Inflammatory macrophage treated with lipopolysaccharide for 1 hour (primary cell): ENCODE measurements around the gene CMTM4.
A peak's percentile ranks its signal among the peaks of the same experiment; 100 is the strongest.
"Not testable (repeated sequence)": the region's sequence is repeated elsewhere in the genome, so short reads cannot be mapped to it uniquely, and the experiment has no call there.

ENCODE experiments used
- DNase-seq, 2 donors: peaks; one replicate each; pipeline ENCODE4 v3.0.0-alpha.2; 2020 to 2022

Gene CMTM4

GRCh38 chr16:66668777-66669444 is 27.6 kb downstream of the CMTM4 start:
- no peak for DNase-seq

DNA sequence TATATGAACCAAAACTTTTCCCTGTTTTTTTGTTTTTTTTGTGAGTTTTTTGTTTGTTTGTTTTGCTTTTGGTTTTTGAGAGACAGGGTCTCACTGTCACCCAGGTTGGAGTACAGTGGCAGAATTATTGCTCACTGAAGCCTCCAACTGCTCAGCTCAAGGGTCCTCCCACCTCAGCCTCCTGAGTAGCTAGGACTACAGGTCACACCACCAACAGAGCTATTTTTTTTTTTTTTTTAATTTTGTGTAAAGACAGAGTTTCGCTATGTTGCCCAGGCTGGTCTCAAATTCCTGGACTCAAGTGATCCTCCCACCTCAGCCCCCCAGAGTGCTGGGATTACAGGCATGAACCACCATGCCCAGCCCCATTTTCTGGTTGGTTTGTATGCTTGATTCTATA is 28.6 kb downstream of the CMTM4 start:
- DNase-seq, result no peak

DNA sequence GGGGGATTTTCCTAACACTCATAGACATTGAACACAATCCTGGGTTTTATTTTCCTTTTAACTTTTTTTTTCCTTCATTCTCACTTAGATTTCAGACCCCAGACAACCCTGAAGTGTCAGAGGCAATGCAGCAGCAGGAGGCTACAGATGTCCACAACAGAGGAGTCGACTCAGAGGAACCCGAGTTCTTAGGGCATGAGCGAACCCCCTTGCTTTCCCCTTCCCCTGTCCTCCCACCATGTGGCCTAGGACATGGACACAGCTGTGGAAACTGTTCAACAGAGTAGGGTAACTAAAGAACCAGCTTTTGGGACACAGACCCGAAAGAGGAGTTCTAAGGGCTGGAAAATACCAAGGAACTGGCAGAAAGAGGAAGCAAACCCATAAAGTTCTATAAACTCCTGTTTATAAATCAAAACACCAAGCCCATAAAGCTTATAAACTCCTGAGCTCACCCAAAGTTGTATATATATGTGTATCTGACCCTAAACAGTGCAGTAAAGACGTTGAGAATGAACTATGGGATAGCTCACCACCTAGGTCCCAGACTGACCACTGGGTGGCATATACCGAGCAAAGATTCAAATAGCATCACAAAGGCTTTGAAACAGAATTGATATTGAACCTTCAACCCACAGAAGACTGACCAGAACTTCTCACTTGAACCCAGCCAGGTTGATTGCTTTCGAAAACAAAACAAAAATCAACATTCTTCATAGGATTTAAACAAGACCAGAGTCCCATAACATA is 33.9 kb downstream of the CMTM4 start:
- peak in 1 of 2 donors; percentile 23 for DNase-seq

GRCh38 chr16:66661671-66662346 is 34.7 kb downstream of the CMTM4 start:
- not testable (repeated sequence) for DNase-seq

DNA sequence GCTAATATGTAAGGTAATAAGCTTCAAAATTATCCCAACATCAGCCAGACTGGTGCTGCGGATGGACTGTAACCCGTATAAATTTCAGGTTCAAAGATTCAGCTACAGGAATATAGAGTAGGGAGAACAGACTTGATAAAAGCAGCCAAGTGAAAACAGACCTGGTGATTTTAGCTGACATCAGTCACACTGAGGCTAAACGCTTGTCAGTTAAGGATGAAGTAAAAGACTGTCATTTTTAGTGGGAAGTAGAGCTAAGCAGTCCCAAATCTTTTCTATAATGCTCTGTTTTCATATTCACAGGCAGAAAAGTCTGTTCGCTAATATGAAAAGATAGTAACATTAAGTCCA is 35.4 kb downstream of the CMTM4 start:
- DNase-seq, result no peak

GRCh38 chr16:66660422-66661209 is 35.9 kb downstream of the CMTM4 start:
- DNase-seq, result peak; percentile 25 to 39

- no peak for DNase-seq
Observed at GRCh38 chr16:66658860-66659190, 37.7 kb downstream of the CMTM4 start.

DNA sequence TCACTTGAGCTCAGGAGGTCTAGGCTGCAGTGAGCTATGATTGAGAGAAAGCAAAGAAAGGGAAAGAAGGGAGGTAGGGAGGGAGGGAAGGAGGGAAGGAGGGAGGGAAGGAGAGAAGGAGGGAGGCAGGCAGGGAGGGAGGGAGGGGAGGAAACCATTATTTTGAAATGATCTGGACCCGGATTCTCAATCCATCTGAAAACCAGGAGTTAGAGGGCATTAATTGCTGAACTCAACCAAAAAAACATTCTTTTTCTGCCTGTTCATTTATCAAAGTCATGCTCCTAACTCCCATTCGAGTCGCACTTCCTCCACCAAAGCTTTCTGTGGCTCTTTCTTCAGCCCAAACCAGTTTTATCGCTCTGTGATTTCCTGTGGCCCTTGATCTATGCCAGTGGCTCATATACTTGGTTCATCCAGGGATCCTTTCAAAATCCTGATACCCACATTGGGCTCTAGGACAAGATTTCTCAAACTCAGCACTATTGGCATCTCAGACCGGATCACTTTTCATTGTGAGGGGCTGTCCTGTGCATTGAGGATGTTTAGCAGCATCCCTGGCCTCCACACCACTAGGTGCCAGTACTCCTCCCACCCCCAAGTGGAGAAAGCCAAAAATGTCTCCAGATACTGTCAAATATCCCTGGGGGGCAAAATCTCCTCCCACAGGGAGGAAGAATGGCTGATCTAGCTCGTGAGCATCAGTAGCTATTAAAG is 38.2 kb downstream of the CMTM4 start:
- no peak for DNase-seq

GRCh38 chr16:66656547-66656946 is 40.0 kb downstream of the CMTM4 start:
- DNase-seq, result no peak

DNA sequence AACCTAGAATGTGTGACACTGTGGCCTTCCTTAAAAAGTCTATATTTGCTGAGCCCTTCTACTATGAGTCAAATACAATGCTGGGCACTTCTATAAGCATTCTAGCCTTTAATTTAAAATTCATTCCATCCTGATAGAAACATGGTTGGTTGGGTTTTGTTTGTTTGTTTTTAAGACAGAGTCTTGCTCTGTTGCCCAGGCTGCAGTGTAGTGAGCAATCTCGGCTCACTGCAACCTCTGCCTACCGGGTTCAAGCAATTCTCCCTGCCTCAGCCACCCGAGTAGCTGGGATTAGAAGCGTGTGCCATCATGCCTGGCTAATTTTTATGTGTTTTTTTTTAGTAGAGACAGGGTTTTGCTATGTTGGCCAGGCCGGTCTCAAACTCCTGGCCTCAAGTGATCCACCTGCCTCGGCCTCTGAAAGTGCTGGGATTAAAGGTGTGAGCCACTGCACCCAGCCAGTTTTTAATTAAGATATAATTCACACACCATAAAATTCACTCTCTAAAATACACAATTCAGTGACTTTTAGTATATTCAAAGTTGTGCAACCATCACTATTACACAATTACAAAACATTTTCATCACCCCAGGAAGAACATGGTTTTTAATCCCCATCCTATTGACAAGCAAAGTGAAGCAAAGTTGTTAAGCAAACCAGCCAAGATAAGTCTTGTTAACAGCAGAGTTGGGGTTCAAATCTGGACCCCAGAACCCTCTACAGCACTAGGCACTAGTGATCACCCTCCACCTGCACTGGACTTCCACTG is 42.8 kb downstream of the CMTM4 start:
- peak; percentile 28 to 83 for DNase-seq

DNA sequence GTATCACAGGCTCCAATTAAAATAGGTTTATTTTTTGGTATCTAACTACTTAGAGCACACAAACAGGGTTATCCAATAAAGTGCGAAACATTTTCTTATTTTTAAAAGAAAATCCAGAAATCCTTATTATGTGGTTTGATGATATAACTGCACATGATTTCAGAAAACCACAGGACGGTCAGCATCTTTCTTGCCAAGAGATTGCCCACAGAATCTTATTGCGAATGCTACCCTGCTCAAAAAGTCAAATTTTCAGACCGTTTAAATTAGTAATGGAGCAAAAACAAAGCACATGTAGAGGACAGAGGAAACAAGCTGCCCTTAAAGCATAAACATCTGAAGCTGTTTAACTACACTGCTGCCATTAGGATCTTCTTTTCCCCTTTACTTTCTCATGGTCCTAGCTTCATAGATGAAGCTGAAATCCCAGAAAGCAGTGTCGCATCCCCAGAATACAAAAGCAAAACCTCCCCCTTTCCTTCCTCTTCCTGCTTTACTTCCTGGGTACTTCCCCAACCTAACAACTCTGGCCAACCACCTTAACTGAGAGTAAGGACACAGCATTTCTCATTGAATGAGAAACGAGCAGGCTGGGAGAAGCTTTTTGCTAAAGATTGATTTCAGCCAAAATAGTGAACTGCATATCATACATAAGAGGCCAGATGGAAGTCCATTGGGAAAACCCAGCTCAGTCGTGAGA is 43.7 kb downstream of the CMTM4 start:
- peak; percentile 16 to 24 for DNase-seq

GRCh38 chr16:66651965-66652364 is 44.6 kb downstream of the CMTM4 start:
- DNase-seq, result peak in 1 of 2 donors; percentile 26

DNA sequence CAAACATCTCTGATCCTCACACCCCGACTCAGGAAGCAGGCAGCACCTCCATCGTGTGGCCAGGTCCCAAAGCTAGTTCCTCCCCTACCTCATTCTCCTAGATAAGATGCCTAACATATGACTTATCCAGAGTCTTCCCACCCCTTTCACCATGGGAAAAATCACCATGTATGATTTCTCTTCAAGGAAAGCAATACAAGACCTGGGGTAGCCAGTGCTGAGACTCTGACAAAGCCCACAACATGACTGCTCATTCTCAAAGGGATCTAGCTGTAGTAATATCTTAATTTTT is 45.1 kb downstream of the CMTM4 start:
- DNase-seq, result no peak

GRCh38 chr16:66650707-66651473 is 45.7 kb downstream of the CMTM4 start:
- DNase-seq, result peak; percentile 66 to 92

GRCh38 chr16:66649636-66650205 is 46.8 kb downstream of the CMTM4 start:
- no peak for DNase-seq

DNA sequence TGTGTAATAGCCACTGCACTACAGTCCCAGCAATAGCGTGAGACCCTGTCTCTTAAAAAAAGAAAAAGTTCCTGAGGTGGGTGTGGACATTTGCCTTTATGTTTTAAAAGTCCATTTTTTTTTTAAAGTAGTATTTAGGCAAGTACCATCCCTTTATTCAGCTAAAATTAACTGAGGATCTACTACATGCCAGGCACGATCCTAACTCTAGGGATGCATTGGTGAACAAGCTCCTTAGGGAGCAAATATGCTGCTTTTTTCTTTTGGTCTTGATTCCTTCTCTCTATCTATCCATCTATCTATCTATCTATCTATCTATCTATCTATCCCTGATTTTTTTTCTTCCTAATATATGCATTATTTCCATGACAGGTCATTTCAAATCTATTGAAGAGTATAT is 47.4 kb downstream of the CMTM4 start:
- no peak for DNase-seq

GRCh38 chr16:66647866-66648265 is 48.7 kb downstream of the CMTM4 start:
- DNase-seq, result no peak

GRCh38 chr16:66641387-66641786 is 55.2 kb downstream of the CMTM4 start:
- DNase-seq, result no peak

DNA sequence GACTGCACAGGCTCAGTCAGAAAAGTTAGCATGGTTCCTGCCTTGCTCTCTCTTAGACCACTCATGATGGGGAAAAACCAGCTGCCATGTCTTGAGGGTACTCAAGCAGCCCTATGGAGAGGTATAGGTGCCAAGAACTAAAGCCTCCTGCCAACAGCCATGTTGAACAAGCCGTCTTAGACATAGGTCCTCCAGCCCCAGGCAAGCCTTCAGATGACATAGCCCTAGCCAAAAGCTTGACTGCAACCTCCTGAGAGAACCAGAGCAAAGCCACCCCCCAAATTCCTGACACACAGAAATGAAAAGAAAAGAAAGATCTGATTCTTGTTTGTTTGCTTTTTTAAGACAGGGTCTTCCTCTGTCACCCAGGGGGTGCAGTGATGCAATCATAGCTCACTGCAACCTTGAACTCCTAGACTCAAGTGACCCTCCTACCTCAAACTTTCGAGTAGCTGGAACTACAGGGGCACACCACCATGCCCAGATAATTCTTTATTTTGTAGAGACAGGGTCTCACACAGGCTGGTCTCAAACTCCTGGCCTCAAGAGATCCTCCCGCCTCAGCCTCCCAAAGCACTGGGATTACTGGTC is 55.7 kb downstream of the CMTM4 start:
- no peak for DNase-seq
